HEK293 (cell line): Measurements from ENCODE around the gene ALOX12B.

Experiments
- BCL11B ChIP-seq: fragments of 450-650 bp; formaldehyde crosslinking; IDR thresholded peaks from 2 replicates; pipeline ENCODE4 v1.5.1; 2016; ENCODE audit warnings: low read depth, missing biosample characterization, missing genetic modification characterization
- GLI2 ChIP-seq: fragments of 450-650 bp; formaldehyde crosslinking; IDR thresholded peaks from 2 replicates; pipeline ENCODE4; 2017; ENCODE audit warnings: missing biosample characterization, missing genetic modification characterization, low read depth, borderline replicate concordance
- HOXC10 ChIP-seq: sonication (generic); formaldehyde crosslinking; IDR thresholded peaks from 2 replicates; pipeline ENCODE4 v1.8.1; 2023; ENCODE audit warnings: mild to moderate bottlenecking, missing genetic modification reagents
- IKZF3 ChIP-seq: fragments of 450-650 bp; IDR thresholded peaks from 2 replicates; pipeline ENCODE4 v1.5.0; 2018; ENCODE audit warnings: missing biosample characterization, mild to moderate bottlenecking, missing genetic modification characterization, moderate library complexity
- KLF16 ChIP-seq: fragments of 450-650 bp; formaldehyde crosslinking; IDR thresholded peaks from 2 replicates; pipeline ENCODE4 v1.5.1; 2017; ENCODE audit warnings: missing biosample characterization, missing genetic modification characterization
- KLF8 ChIP-seq: fragments of 450-650 bp; formaldehyde crosslinking; IDR thresholded peaks from 2 replicates; pipeline ENCODE4 v1.5.1; 2016; ENCODE audit warnings: missing biosample characterization, missing genetic modification characterization
- MEIS1 ChIP-seq: sonication (generic); formaldehyde crosslinking; IDR thresholded peaks from 2 replicates; pipeline ENCODE4 v1.8.1; 2022; ENCODE audit warnings: missing genetic modification reagents, mild to moderate bottlenecking, borderline replicate concordance
- MYNN ChIP-seq: fragments of 450-650 bp; formaldehyde crosslinking; IDR thresholded peaks from 2 replicates; pipeline ENCODE4 v1.5.1; 2016; ENCODE audit warnings: missing biosample characterization, missing genetic modification characterization, borderline replicate concordance
- SETDB1 ChIP-seq: IDR thresholded peaks from one replicate; pipeline ENCODE4 v1.6.1; 2017; ENCODE audit warnings: mild to moderate bottlenecking, low read length, moderate library complexity, mixed read lengths; ENCODE audit not compliant: insufficient read length
- TSHZ1 ChIP-seq: fragments of 450-650 bp; formaldehyde crosslinking; IDR thresholded peaks from 2 replicates; pipeline ENCODE4 v1.5.1; 2016; ENCODE audit warnings: missing biosample characterization, missing genetic modification characterization, borderline replicate concordance
- YY1 ChIP-seq: fragments of 450-650 bp; formaldehyde crosslinking; IDR thresholded peaks from 2 replicates; pipeline ENCODE4 v1.5.1; 2018; ENCODE audit warnings: missing biosample characterization, missing genetic modification characterization
- ZBTB1 ChIP-seq: fragments of 450-650 bp; formaldehyde crosslinking; IDR thresholded peaks from 2 replicates; pipeline ENCODE4 v1.5.1; 2016; ENCODE audit warnings: missing biosample characterization, missing genetic modification characterization
- ZBTB21 ChIP-seq: fragments of 450-650 bp; formaldehyde crosslinking; IDR thresholded peaks from 2 replicates; pipeline ENCODE4 v1.5.1; 2017; ENCODE audit warnings: missing biosample characterization, missing genetic modification characterization
- ZBTB6 ChIP-seq: fragments of 450-650 bp; formaldehyde crosslinking; IDR thresholded peaks from 2 replicates; pipeline ENCODE4 v1.5.1; 2017; ENCODE audit warnings: missing biosample characterization, missing genetic modification characterization
- ZNF169 ChIP-seq: fragments of 450-650 bp; formaldehyde crosslinking; IDR thresholded peaks from 2 replicates; pipeline ENCODE4 v1.5.1; 2016; ENCODE audit warnings: missing biosample characterization, missing genetic modification characterization
- ZNF239 ChIP-seq: fragments of 450-650 bp; formaldehyde crosslinking; IDR thresholded peaks from 2 replicates; pipeline ENCODE4 v1.5.1; 2016; ENCODE audit warnings: missing biosample characterization, missing genetic modification characterization
- ZNF274 ChIP-seq, 2 experiments: fragments of 200-500 bp in 1 of 2; fragments of 450-650 bp in 1 of 2; sonication (Bioruptor generic) in 1 of 2; formaldehyde crosslinking in 1 of 2; IDR thresholded peaks; 2 replicates each; pipeline versions ENCODE4 v1.5.1 to v1.6.1; 2014 to 2016; ENCODE audit warnings: borderline replicate concordance in 1 of 2, inconsistent platforms in 1 of 2, low read length in 1 of 2, missing biosample characterization in 1 of 2, missing genetic modification characterization in 1 of 2
- ZNF37A ChIP-seq: fragments of 450-650 bp; IDR thresholded peaks from 2 replicates; pipeline ENCODE4 v1.5.1; 2018; ENCODE audit warnings: missing biosample characterization, missing genetic modification characterization
- ZNF398 ChIP-seq: fragments of 450-650 bp; formaldehyde crosslinking; IDR thresholded peaks from 2 replicates; pipeline ENCODE4 v1.5.1; 2017; ENCODE audit warnings: missing biosample characterization, missing genetic modification characterization
- ZNF48 ChIP-seq: fragments of 450-650 bp; formaldehyde crosslinking; IDR thresholded peaks from 2 replicates; pipeline ENCODE4 v1.5.1; 2016; ENCODE audit warnings: missing biosample characterization, missing genetic modification characterization
- ZNF521 ChIP-seq: fragments of 450-650 bp; formaldehyde crosslinking; IDR thresholded peaks from 2 replicates; pipeline ENCODE4 v1.5.1; 2017; ENCODE audit warnings: missing biosample characterization, mild to moderate bottlenecking, missing genetic modification characterization
- ZNF530 ChIP-seq: fragments of 450-650 bp; formaldehyde crosslinking; IDR thresholded peaks from 2 replicates; pipeline ENCODE4 v1.5.1; 2016; ENCODE audit warnings: low read depth, missing biosample characterization, missing genetic modification characterization
- ZNF585B ChIP-seq: fragments of 450-650 bp; formaldehyde crosslinking; IDR thresholded peaks from 2 replicates; pipeline ENCODE4 v1.5.1; 2016; ENCODE audit warnings: missing biosample characterization, missing genetic modification characterization
- ZNF645 ChIP-seq: fragments of 450-650 bp; formaldehyde crosslinking; IDR thresholded peaks from 2 replicates; pipeline ENCODE4; 2016; ENCODE audit warnings: missing biosample characterization, missing genetic modification characterization
- ZNF654 ChIP-seq: fragments of 450-650 bp; formaldehyde crosslinking; IDR thresholded peaks from 2 replicates; pipeline ENCODE4 v1.5.1; 2016; ENCODE audit warnings: low read depth, missing biosample characterization, missing genetic modification characterization
- ZNF837 ChIP-seq: fragments of 450-650 bp; formaldehyde crosslinking; IDR thresholded peaks from 2 replicates; pipeline ENCODE4 v1.5.1; 2016; ENCODE audit warnings: missing biosample characterization, missing genetic modification characterization
- ZSCAN16 ChIP-seq: fragments of 450-650 bp; formaldehyde crosslinking; IDR thresholded peaks from 2 replicates; pipeline ENCODE4 v1.5.1; 2016; ENCODE audit warnings: missing biosample characterization, missing genetic modification characterization
- ZSCAN18 ChIP-seq: fragments of 450-650 bp; formaldehyde crosslinking; IDR thresholded peaks from 2 replicates; pipeline ENCODE4 v1.5.1; 2016; ENCODE audit warnings: missing biosample characterization, missing genetic modification characterization
- TF ChIP-seq, protein P1 (sequence below): fragments of 450-650 bp; formaldehyde crosslinking; IDR thresholded peaks from 2 replicates; pipeline ENCODE4 v1.5.1; 2016; ENCODE audit warnings: missing biosample characterization, missing genetic modification characterization

Gene ALOX12B

GRCh38 chr17:8125154-8125946, 37.8 kb upstream of the ALOX12B start (continued):
- TF ChIP-seq, protein P1, sequence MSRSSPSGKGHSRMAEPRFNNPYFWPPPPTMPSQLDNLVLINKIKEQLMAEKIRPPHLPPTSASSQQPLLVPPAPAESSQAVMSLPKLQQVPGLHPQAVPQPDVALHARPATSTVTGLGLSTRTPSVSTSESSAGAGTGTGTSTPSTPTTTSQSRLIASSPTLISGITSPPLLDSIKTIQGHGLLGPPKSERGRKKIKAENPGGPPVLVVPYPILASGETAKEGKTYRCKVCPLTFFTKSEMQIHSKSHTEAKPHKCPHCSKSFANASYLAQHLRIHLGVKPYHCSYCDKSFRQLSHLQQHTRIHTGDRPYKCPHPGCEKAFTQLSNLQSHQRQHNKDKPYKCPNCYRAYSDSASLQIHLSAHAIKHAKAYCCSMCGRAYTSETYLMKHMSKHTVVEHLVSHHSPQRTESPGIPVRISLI (tag by site-specific recombination), result no peak
- TF ChIP-seq ZNF530, result no peak
- no peak for TF ChIP-seq ZNF837 (tag by site-specific recombination)
- no peak for TF ChIP-seq ZNF645
- TF ChIP-seq ZNF521 (tag by site-specific recombination), result no peak
- no peak for TF ChIP-seq MYNN (tag by site-specific recombination)
- TF ChIP-seq MEIS1 (CRISPR knock-in tag), result no peak
- 0 out of 2 replicates have a peak, but pooled peaks have one; percentile 26 for TF ChIP-seq ZNF37A (tag by site-specific recombination)
- peak; percentile 61 for TF ChIP-seq YY1 (tag by site-specific recombination)
- TF ChIP-seq TSHZ1 (tag by site-specific recombination), result 0 out of 2 replicates have a peak, but pooled peaks have one; percentile 40
- TF ChIP-seq ZNF398 (tag by site-specific recombination), result no peak
- 0 out of 2 replicates have a peak, but pooled peaks have one; percentile 45 for TF ChIP-seq ZBTB21 (tag by site-specific recombination)
- TF ChIP-seq ZNF585B (tag by site-specific recombination), result no peak
- peak; percentile 47; the same call in 1 of the 2 replicates for TF ChIP-seq ZBTB6 (tag by site-specific recombination)
- peak; percentile 68; the same call in 1 of the 2 replicates for TF ChIP-seq KLF8 (tag by site-specific recombination)
- no peak for TF ChIP-seq ZNF274 (IDR thresholded peaks at IDR 0.05; ENCODE audit: low read length)
- TF ChIP-seq ZNF274 (tag by site-specific recombination; IDR thresholded peaks at IDR 0.05; ENCODE audit: borderline replicate concordance), result no peak
- TF ChIP-seq ZSCAN16, result no peak
- peak; percentile 13 for TF ChIP-seq ZNF654
- no peak for TF ChIP-seq ZNF169 (tag by site-specific recombination)
- TF ChIP-seq HOXC10 (CRISPR knock-in tag), result no peak
- TF ChIP-seq SETDB1, result no peak
- TF ChIP-seq BCL11B, result no peak
- TF ChIP-seq ZNF239 (tag by site-specific recombination), result 0 out of 2 replicates have a peak, but pooled peaks have one; percentile 12
- no peak for TF ChIP-seq ZBTB1 (tag by site-specific recombination)
- TF ChIP-seq ZNF48 (tag by site-specific recombination), result no peak
- peak; percentile 75; the same call in 1 of the 2 replicates for TF ChIP-seq KLF16 (tag by site-specific recombination)
- peak; percentile 3; the same call in 1 of the 2 replicates for TF ChIP-seq IKZF3 (tag by site-specific recombination)
- no peak for TF ChIP-seq ZSCAN18
- no peak for TF ChIP-seq GLI2 (tag by site-specific recombination)
